NCI-H2081 treated with DMSO at 0.1 percent for 48 hours (cell line): Measurements from ENCODE around the gene ZNF532.
"Not testable (repeated sequence)": the region's sequence is repeated elsewhere in the genome, so short reads cannot be mapped to it uniquely, and the experiment has no call there.

Experiments used
- DNase-seq: peaks from one replicate; lab custom pipeline; 2025; lab: John Stamatoyannopoulos, UW

The ZNF532 gene

GRCh38 chr18:58864146-58865032, at the start of gene ZNF532:
Gene ZNF532, plus strand, starts transcription at chr18:58864877. CDS start in a region left out here.
- DNase-seq, result peak; percentile 17

- DNase-seq, result no peak
Measured at GRCh38 chr18:58819051-58819450, 45.6 kb upstream of the ZNF532 start.

GRCh38 chr18:58820251-58820650, 44.4 kb upstream of the ZNF532 start:
- DNase-seq, result no peak

GRCh38 chr18:58822944-58823343, 41.7 kb upstream of the ZNF532 start:
- no peak for DNase-seq

GRCh38 chr18:58823412-58823811, 41.3 kb upstream of the ZNF532 start:
- DNase-seq, result no peak

- DNase-seq, result not testable (repeated sequence)
Measured at GRCh38 chr18:58826926-58827325, 37.8 kb upstream of the ZNF532 start.

GRCh38 chr18:58827428-58827827, 37.2 kb upstream of the ZNF532 start:
- DNase-seq, result no peak

- no peak for DNase-seq
Measured at GRCh38 chr18:58827886-58828285, 36.8 kb upstream of the ZNF532 start.

GRCh38 chr18:58828399-58829121, 36.1 kb upstream of the ZNF532 start:
- DNase-seq, result no peak

- no peak for DNase-seq
Measured at GRCh38 chr18:58829263-58829662, 35.4 kb upstream of the ZNF532 start.

- DNase-seq, result not testable (repeated sequence)
Measured at GRCh38 chr18:58829886-58830285, 34.8 kb upstream of the ZNF532 start.

GRCh38 chr18:58831606-58832005, 33.1 kb upstream of the ZNF532 start:
- DNase-seq, result no peak

GRCh38 chr18:58838165-58838860, 26.4 kb upstream of the ZNF532 start:
- no peak for DNase-seq

- DNase-seq, result no peak
Measured at GRCh38 chr18:58838946-58839345, 25.7 kb upstream of the ZNF532 start.

- no peak for DNase-seq
Measured at GRCh38 chr18:58842978-58843687, 21.5 kb upstream of the ZNF532 start.

GRCh38 chr18:58843688-58844035, 21.0 kb upstream of the ZNF532 start:
- no peak for DNase-seq

- DNase-seq, result no peak
Measured at GRCh38 chr18:58844871-58845270, 19.8 kb upstream of the ZNF532 start.

- no peak for DNase-seq
Measured at GRCh38 chr18:58845928-58846724, 18.6 kb upstream of the ZNF532 start.

GRCh38 chr18:58847383-58848071, 17.1 kb upstream of the ZNF532 start:
- no peak for DNase-seq

- no peak for DNase-seq
Measured at GRCh38 chr18:58848685-58849084, 16.0 kb upstream of the ZNF532 start.
